GM18907 (cell line): Measurements from ENCODE around the gene GPR37L1.
"Not testable (repeated sequence)": the region's sequence is repeated elsewhere in the genome, so short reads cannot be mapped to it uniquely, and the experiment has no call there.

ENCODE experiments used
- ATAC-seq: cut with Tn5 transposase; IDR thresholded peaks from one replicate; pipeline ENCODE4 v1.9.1; 2021; ENCODE audit warnings: mild to moderate bottlenecking, moderate library complexity; ENCODE audit not compliant: unreplicated experiment

The GPR37L1 gene

DNA sequence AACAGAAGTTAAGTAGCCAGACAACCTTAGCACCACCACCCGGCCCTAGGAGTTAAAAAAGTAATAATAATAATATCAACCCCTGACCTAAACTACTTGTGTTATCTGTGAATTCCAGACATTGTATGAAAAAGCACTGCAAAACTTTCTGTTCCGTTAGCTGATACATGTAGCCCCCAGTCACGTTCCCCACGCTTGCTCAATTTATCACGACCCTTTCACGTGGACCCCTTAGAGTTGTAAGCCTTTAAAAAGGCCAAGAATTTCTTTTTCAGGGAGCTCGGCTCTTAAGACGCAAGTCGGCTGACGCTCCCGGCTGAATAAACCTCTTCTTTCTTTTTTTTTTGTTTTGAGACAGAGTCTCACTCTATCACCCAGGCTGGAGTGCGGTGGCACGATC, 44.3 kb downstream of the GPR37L1 start:
- not testable (repeated sequence) for ATAC-seq

DNA sequence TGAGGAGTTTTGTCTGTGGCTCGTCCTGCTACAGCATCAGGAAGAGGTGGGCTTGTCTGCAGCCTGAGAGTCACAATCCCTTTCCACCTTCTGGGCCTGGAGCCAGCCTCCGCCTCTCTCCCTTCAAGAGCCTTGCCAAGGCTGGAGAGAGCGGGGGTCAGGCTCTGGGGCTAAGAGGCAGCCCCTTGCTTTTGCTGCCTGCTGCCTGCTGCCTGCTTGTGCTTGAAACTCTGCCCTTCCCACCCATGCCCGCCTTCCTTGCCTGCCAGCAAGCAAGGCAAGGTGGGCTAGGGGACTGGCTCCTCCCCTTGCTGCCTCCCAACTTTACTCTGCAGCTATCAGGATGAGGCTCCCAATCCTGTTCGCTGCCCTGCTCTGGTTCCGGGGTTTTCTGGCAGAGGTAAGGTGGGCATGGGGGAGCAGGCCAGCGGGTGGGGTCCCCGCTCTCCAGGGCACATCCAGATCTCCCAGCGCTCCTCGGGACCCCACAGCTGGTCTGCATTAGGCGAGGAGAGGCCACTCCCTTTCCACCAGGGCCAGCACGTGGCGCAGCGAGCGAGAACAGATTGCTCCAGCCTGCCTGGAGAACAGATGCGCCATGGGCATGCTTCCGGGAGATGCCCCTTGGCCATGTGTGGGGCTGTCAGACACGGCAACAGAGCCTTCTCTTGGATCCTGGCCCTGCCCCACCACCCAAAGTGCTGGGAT, 45.1 kb downstream of the GPR37L1 start:
- ATAC-seq = no peak

DNA sequence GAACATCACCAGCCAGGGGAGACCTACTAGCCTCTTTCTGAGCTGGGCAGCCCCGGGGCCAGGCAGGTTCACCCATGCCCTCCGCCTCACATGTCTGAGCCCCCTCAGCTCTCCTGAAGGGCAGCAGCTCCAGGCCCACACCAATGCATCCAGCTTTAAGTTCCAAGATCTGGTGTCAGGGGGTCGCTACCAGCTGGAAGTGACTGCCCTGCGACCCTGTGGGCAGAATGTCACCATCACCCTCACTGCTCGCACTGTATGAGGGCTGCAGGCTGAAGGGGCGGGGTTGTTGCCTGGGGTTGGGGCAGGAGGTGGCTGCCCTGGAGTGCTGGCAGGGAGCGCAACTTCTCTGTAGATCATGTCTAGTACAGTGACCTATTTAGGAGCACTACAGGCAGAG, 46.1 kb downstream of the GPR37L1 start:
- ATAC-seq = no peak

DNA sequence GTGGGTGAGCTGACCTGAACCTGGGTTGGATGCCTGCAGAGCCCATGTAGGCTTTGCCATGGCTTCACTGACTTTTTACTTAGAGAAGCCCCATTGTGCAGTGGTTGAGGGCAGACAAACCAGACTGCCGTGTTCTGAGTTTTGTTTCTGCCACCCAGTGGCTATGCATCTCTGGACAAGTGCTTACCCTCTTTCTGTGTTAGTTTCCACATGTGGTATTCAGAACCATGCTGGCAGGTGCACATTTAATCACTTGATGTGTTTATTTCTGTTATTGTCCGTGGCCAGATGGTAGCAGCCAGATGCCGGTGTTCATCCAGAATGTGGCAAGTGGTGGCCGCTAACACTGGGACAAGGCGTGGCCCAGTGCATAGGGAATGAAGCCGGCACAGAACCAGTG, 48.0 kb downstream of the GPR37L1 start:
- no peak for ATAC-seq

DNA sequence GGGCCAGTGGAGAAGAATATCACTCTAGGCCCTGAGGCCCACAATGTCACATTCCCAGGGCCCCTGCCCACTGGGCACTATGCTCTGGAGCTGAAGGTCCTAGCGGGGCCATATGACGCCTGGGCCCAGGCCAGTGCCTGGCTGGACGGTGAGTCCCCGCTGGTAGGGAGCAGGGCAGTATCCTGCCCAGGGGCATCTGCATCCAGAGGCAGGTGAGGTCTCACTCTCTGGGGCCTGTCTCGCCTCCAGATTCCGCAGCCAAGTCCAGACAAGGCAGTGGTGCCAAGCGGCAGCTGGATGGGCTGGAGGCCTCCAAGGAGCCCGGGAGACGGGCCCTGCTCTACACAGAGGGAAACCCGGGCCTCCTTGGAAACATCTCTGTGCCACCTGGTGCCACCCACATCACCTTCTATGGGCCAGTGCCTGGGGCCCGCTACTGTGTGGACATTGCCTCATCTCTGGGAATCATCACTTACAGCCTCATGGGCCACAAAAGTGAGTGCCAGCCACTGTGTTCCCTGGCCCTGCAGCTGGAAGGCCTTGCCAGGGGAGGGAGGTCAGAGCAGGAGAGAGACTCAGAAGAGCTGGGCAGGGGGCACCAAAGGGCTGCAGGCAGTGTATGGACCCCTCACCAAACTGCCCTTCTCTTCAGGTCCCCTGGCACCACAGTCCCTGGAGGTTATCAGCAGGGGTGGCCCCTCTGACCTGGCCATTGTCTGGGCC, 48.7 kb downstream of the GPR37L1 start:
- ATAC-seq = no peak

DNA sequence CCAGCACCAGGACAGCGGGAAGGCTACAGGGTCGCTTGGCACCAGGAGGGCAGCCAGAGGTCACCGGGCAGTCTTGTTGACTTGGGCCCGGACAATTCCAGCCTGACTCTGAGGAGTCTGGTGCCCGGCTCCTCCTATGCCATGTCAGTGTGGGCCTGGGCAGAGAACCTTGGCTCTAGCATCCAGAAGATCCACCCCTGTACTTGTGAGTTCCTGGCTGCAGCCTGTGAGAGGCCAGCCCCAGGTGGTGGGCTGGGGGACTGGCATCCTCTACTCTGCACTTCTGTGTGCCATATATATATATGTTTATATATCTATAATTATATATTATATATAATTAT, 49.3 kb downstream of the GPR37L1 start:
- no peak for ATAC-seq

DNA sequence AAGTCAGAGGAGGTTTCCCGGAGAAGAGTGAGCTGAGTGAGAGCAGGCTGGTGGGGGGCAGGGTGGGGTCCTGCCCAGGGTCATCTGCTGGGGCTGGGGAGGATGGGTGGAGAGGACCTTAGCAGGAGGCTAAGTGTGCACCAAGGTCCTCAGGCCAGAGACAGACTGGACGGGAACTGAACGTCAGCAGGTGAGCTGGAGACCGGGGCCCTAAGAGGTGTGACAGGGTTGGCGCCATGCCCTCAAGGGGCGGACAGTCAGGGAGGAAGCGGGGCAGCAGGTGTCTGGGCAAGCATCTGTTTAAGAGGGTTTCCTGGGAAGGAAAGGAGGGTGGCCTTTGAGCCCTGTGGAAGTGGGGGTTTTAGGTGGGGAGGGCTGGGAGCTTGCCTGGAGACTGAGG, 51.3 kb downstream of the GPR37L1 start:
- no peak for ATAC-seq

DNA sequence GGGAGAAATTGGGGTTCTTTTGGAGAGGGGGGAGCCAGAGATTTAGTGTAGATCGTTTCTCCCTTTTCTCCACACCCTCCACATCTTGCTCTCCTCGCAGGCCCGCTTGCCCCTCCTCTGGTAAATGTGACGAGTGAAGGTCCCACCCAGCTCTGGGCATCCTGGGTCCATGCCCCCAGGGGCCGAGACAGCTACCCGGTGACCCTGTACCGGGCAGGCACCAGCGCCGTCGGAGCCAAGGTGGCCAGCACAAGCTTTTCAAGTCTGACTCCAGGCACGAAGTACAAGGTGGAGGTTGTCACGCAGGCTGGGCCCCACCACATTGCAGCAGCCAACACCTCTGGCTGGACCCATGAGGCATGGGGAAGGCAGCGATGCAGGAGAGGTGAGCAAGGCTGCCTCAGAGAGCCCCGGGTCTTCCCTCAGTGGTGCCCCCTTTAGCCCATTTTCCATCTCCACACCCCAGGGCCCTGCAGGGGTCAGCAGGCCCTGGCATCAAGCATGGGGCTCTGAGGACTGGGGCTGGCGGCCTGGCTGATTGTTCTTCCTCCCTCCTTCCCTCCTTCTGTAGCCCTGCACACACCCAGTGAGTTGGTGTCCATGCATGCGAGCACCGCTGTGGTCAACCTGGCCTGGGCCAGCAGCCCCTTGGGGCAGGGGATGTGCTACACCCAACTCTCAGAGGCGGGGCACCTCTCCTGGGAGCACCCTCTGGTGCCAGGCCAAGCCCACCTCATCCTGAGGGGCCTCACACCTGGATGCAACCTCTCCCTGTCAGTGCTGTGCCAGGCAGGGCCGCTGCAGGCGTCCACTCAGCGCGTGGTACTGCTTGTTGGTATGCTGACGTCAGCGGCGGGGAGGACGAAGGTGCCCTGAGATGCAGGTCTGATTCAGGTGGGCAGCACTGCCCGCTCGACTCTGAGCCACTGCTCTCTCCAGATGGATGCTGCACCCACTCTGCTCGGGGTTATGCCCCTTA, 54.5 kb downstream of the GPR37L1 start:
- no peak for ATAC-seq

DNA sequence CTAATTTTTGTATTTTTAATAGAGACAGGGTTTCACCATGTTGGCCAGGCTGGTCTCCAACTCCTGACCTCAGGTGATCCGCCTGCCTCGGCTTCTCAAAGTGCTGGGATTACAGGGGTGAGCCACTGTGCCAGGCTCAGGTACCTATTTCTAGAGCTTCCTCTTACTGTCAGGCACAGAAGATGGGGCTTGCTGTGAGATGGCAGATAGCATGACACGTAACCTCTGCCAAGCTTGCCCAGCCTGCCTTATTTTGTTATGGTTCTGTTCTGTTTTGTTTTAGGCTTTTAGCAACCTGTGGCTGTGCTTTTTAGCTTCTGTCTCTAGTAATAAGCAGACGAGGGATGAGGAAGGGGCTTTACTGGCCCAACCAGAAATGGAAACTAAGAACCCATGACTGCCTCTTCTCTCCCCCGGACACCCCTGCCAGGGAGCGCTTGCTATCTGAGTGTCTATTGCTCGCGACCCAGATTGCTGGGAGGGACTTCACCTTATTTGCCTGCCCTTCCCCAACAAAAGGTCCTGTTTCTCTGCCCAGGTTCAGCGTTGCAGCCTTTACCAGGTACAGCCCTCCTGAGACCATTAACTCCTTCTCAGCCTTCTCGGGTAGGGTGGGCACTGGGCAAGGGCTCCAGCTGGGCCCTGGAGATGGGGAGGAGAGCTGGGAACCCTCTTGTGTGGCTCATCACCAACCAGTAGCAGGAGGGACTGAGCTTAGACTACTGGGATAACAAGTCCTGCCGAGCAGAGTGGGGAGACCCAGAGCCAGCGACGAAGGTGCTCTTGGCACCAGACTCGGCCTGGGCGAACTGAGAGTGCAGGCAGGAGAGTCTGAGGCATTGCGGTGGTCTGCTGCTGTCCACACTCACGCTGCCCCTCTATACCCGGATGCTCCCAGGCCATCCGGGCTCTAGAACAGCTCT, 57.4 kb downstream of the GPR37L1 start:
- no peak for ATAC-seq

DNA sequence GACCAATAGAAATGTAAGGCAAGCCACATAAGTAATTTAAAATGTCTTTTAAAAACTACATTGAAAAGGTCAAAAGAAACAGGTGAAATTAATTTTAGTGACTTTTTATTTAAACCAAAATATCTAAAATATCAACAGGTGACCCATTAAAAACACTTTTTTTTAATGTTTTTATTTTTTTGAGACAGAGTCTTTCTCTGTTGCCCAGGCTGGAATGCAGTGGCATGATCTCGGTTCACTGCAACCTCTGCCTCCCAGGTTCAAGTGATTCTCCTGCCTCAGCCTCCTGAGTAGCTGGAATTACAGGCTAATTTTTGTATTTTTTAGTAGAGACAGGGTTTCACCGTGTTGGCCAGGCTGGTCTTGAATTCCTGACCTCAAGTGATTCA, 58.0 kb downstream of the GPR37L1 start:
- not testable (repeated sequence) for ATAC-seq

DNA sequence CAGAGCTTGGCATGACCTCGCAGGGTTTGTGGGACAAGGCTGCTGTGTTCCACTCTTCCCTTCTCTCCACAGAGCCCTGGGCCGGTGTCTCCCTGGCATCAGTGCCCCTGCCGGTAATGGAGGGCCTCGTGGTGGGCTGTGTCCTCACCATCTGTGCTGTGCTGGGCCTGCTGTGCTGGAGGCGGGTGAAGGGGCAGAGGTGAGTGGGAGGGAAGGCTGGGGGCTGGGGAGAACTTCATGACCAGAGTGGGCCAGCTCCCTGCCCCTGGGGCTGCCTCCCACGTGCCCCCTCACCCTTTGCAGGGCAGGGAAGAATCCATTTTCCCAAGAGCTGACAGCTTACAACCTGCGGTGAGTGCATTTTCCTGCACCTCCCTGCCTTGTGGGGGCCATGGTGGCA, 58.9 kb downstream of the GPR37L1 start:
- no peak for ATAC-seq

DNA sequence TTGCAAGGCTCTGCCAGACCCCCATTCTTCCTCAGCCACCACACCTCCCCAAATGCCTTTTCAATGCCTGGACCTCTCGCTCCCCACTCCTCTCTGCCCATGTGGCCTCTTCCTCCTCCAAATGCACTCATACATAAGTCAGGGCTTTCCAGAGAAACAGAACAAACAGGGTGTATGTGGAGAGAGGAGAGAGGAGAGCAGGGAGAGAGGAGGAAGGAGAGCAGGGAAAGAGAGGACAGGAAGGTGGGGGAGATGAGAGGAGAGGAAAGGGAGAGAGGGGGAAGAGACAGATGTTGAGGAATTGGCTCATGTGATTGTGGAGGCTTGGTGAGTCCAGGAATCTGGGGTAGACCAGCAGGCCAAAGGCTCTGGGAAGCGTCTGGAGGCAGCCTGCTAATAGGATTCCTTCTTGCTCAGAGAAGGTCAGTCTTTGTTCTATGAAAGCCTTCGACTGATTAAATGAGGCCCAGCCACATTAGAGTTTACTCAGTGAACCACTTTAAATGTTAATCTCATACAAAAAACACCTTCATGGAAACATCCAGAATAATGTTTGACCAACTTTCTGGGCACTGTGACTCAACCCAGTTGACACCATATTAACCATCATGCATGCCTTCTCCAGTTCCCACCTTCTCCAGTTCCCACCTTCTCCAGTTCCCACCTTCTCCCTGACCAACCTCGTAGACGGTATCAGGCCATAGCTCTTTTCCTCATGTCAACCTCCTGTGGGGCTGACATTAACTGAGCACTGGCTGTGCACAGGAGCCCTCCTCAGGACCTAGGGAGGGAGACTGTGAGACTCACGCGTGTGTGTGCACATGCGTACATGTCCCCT, 59.5 kb downstream of the GPR37L1 start:
- ATAC-seq = no peak
